Activated gamma-delta T cell (primary cell): Measurements from ENCODE around the gene FHOD3.

Experiments used
- DNase-seq: peaks from one replicate; lab custom pipeline; 2025; lab: John Stamatoyannopoulos, UW

Gene FHOD3

GRCh38 chr18:36411745-36412168 lies 114.2 kb downstream of the FHOD3 start:
- no peak for DNase-seq

- no peak for DNase-seq
Measured at GRCh38 chr18:36412778-36413177, 115.3 kb downstream of the FHOD3 start.

GRCh38 chr18:36415171-36415570 lies 117.7 kb downstream of the FHOD3 start:
- no peak for DNase-seq

GRCh38 chr18:36415625-36416024 lies 118.1 kb downstream of the FHOD3 start:
- no peak for DNase-seq

- DNase-seq, result no peak
Measured at GRCh38 chr18:36419188-36419899, 121.8 kb downstream of the FHOD3 start.

GRCh38 chr18:36419900-36420531 lies 122.5 kb downstream of the FHOD3 start:
- no peak for DNase-seq

- no peak for DNase-seq
Measured at GRCh38 chr18:36420826-36421225, 123.3 kb downstream of the FHOD3 start.

- no peak for DNase-seq
Measured at GRCh38 chr18:36424741-36425142, 127.2 kb downstream of the FHOD3 start.

GRCh38 chr18:36427369-36427768 lies 129.9 kb downstream of the FHOD3 start:
- no peak for DNase-seq

GRCh38 chr18:36427831-36428230 lies 130.3 kb downstream of the FHOD3 start:
- DNase-seq, result no peak

GRCh38 chr18:36428431-36429029 lies 131.0 kb downstream of the FHOD3 start:
- no peak for DNase-seq

- no peak for DNase-seq
Measured at GRCh38 chr18:36432880-36433555, 135.5 kb downstream of the FHOD3 start.

GRCh38 chr18:36436387-36436786 lies 138.9 kb downstream of the FHOD3 start:
- DNase-seq, result no peak

- no peak for DNase-seq
Measured at GRCh38 chr18:36440614-36441013, 143.1 kb downstream of the FHOD3 start.

GRCh38 chr18:36441426-36442240 lies 144.1 kb downstream of the FHOD3 start:
- DNase-seq, result no peak

GRCh38 chr18:36442717-36443116 lies 145.2 kb downstream of the FHOD3 start:
- DNase-seq, result no peak

GRCh38 chr18:36446059-36446458 lies 148.5 kb downstream of the FHOD3 start:
- no peak for DNase-seq

- DNase-seq, result no peak
Measured at GRCh38 chr18:36448384-36449290, 151.1 kb downstream of the FHOD3 start.

GRCh38 chr18:36449451-36449850 lies 151.9 kb downstream of the FHOD3 start:
- no peak for DNase-seq

GRCh38 chr18:36450264-36450663 lies 152.8 kb downstream of the FHOD3 start:
- no peak for DNase-seq
